Gastrocnemius medialis (tissue), 4 donors: ENCODE results near the gene AP1G1.

Experiments used
- POLR2A ChIP-seq, 2 donors: fragments of 450-650 bp; IDR thresholded peaks; one replicate each; pipeline ENCODE4 v1.6.1; 2017; ENCODE audit warnings: antibody characterized with exemption in 2 of 2, mild to moderate bottlenecking in 2 of 2, moderate library complexity in 2 of 2
- TF ChIP-seq, protein P1 (sequence below), 5 experiments: fragments of 450-650 bp in 3 of 5; fragments of 200-600 bp in 2 of 5; sonication (generic) in 2 of 5; IDR thresholded peaks in 4 of 5; conservative IDR thresholded peaks in 1 of 5; 1 replicate in 4 of 5; 2 replicates in 1 of 5; pipeline ENCODE4 v1.5.1; 2016 to 2019; ENCODE audit warnings: antibody characterized with exemption in 5 of 5, mild to moderate bottlenecking in 3 of 5, moderate library complexity in 3 of 5

DNA sequence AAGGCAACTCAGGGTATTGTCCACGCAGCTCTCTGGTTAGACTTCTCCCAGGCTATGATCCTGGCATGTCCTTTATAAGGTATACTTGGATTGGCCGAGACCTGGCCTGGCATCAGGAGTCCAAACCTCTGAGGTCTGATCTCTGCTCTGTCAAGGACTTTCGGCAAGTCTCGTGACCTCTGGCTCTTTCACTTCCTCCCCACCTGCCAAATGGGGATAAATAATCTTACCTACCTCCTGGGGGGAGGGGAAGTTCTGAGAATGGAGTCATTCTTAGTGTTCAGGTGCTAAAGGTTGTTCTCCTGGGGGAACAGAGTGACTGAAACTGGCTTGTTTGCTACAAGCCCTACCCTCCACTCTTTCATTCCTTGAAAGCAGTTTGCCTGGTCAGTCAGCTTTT is 44.8 kb upstream of the AP1G1 start:
- TF ChIP-seq, protein P1, sequence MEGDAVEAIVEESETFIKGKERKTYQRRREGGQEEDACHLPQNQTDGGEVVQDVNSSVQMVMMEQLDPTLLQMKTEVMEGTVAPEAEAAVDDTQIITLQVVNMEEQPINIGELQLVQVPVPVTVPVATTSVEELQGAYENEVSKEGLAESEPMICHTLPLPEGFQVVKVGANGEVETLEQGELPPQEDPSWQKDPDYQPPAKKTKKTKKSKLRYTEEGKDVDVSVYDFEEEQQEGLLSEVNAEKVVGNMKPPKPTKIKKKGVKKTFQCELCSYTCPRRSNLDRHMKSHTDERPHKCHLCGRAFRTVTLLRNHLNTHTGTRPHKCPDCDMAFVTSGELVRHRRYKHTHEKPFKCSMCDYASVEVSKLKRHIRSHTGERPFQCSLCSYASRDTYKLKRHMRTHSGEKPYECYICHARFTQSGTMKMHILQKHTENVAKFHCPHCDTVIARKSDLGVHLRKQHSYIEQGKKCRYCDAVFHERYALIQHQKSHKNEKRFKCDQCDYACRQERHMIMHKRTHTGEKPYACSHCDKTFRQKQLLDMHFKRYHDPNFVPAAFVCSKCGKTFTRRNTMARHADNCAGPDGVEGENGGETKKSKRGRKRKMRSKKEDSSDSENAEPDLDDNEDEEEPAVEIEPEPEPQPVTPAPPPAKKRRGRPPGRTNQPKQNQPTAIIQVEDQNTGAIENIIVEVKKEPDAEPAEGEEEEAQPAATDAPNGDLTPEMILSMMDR (IDR thresholded peaks at IDR 0.05 in 4 of 5, conservative IDR thresholded peaks at IDR 0.05 in 1 of 5), result no peak
- no peak for TF ChIP-seq POLR2A (IDR thresholded peaks at IDR 0.05)
